HG03378 (cell line): ENCODE data around the gene PIP5K1B.

Experiments
- ATAC-seq: cut with Tn5 transposase; IDR thresholded peaks from one replicate; pipeline ENCODE4 v1.9.1; 2021; ENCODE audit warnings: mild to moderate bottlenecking, moderate library complexity; ENCODE audit not compliant: unreplicated experiment

Gene PIP5K1B

GRCh38 chr9:68804911-68805889 is 100.2 kb downstream of the PIP5K1B start:
- no peak for ATAC-seq

- ATAC-seq, result no peak
Measured at GRCh38 chr9:68805890-68806517, 101.0 kb downstream of the PIP5K1B start.

DNA sequence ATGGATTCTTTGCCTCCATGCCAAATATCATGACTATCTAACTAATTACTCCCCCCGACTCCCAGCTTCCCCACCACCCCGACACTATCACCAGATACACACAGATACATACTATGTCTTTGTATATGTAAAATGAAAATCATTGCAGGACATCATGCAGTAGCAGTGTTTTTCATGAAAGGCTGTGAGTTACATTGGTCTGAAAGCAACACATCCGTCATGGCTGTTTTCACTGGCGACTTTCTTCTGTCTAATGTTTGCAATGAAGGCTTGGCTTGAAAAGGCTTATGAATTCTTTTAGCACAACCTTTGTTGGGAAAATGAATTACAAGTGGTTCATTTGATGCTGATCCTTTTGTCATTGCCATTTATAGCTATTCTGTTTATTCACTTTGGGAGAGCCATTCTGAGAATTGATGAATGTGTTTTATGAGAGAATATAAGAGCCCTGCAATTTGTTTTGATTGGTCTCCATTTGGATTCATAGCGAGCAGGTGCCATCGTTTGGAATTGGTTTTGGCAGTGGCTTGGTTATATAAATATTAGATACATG is 103.4 kb downstream of the PIP5K1B start:
- no peak for ATAC-seq

- ATAC-seq, result no peak
Measured at GRCh38 chr9:68817079-68817875, 112.2 kb downstream of the PIP5K1B start.

DNA sequence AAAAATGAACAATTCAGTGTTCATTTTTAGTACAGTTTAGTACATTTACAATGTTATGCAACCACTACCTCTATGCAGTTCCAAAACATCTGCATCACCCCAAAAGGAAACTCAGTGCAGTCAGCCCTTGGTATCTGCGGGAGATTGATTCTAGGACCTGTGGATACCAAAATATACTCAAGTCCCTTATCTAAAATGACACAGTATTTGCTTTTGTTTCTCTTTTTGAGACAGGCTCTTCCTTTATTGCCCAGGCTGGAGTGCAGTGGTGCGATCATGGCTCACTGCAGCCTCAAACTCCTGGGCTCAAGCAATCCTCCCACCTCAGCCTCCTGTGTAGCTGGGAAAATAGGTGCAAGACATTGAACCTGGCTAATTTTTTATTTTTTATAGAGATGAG is 114.0 kb downstream of the PIP5K1B start:
- no peak for ATAC-seq

- no peak for ATAC-seq
Measured at GRCh38 chr9:68821911-68822310, 116.9 kb downstream of the PIP5K1B start.

DNA sequence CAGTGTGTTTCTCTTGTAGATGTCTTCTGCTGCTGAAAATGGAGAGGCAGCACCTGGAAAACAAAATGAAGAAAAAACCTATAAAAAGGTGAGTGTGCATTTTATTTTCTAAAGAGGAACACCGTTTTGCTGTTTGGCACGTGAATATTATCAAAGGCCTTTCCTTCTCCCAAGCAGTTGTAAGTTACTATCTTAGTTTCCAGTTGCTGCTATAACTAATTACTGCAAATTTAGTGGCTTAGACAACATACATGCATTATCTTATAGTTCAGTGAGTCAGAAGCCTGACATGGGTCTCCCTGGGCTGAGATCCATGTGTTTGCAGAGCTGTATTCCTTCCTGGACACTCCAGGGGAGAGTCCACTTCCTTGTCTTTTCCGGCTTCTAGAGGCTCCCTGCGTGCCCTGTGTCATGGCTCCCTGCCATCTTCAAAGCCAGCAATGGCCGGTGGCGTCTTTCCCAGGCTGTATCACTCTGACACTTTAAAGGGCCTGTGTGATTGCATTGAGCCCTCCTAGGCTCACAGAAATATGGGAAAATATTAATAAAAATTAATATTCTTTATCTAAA is 117.6 kb downstream of the PIP5K1B start:
- ATAC-seq, result no peak

GRCh38 chr9:68825762-68826472 is 120.9 kb downstream of the PIP5K1B start:
- no peak for ATAC-seq

DNA sequence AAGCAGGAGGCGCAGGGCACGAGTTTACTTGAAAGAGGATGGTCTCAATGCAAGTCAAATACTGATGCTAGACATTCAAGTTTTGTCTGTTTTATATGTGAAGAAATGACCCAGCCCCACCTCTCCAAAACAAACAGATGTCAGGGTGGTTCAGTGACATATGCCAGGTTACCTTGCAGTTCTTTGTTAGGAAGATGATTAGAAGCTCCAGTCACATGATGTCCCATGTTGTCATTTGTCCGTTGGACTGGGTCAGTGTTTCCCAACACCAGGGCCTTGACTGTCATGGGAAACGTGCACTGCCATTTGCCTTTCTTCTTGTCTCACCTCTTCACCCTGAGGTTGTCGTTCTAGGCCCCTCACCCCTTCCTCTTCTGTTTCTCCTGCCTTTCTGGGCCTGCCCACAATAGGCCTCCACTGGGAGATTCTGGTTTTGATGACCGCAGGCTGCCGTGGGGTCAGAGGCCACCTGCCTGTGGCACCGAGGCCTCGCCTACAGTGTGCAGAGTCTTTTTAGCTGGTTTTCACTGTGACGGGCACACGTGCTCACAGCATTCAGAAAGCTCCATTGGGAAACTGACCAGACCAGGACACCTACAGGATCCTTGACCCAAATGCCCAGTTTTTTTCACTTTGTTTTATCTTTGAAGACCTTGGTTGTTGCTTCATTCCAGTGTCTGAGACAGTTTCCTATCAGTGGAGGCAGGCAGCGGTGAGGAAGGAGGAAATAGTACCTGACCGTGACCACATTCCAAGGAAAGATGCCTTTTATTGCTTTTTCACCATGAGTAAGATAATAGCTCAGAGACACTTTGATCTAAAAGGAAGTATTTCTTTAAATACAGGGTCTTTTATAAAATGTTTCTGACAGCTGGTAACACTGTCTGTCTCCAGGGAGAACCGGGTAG is 123.1 kb downstream of the PIP5K1B start:
- ATAC-seq, result no peak

- no peak for ATAC-seq
Measured at GRCh38 chr9:68832101-68832500, 127.1 kb downstream of the PIP5K1B start.

GRCh38 chr9:68832861-68833518 is 128.0 kb downstream of the PIP5K1B start:
- no peak for ATAC-seq

- no peak for ATAC-seq
Measured at GRCh38 chr9:68834931-68835520, 130.0 kb downstream of the PIP5K1B start.

- no peak for ATAC-seq
Measured at GRCh38 chr9:68836788-68837187, 131.7 kb downstream of the PIP5K1B start.

GRCh38 chr9:68838245-68838644 is 133.2 kb downstream of the PIP5K1B start:
- ATAC-seq, result no peak

DNA sequence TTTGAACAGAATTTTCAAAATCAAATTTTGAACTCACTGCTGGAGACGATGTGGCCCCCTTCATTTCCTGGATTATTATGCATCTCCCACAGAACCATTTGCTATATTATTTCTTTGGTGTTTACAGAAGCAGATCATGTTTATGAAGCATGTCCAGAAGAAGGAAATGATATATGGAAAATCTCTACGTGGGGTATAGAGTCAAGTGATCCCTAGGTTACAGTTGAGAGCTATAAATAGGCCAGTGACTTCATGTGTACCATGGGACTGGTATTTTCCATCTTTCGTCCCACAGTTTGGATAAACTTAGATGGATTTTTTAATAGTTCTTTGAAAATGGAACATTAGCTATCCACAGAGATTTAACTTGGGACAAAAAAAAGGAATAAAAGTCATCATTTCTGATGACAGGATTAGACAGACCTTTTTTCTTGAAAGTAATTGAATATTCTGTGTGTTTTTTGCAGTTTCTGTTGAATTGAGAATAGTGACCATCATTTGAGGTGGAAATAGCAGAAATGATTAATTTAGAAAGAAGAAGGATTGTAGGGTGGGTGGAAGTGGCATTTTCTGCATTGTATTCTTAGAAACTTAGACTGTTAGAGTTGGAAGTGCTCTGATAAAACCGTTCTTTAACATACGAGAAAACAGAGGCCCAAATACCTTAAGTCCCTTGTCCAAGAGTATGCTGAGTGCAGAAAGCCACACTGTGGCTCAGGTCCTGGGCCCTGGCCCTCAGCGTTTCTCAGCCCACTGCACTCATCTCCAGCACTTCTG is 136.4 kb downstream of the PIP5K1B start:
- no peak for ATAC-seq

DNA sequence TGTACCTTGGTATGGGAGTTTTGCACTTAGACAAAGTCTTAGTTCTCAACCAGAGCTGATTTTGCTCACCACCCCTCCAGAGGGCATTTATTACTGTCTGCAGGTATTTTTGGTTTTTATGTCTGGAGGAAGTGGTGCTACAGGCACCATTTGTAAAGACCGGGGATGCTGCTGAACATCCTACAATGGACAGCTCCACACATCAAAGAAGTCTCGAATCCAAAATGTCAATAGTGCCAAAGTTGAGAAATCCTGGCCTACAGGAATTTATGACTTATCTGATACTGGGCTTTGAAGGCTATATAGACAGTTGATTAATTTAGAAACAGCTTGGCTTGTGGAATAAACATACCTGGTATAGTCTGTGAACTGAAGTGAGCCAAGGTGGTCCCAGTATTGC is 137.5 kb downstream of the PIP5K1B start:
- no peak for ATAC-seq

- ATAC-seq, result no peak
Measured at GRCh38 chr9:68843239-68843638, 138.2 kb downstream of the PIP5K1B start.
